GM12892 (cell line): Measurements from ENCODE around the gene TMCO1.

Experiments used
- POLR2A ChIP-seq: IDR thresholded peaks from 2 replicates; pipeline ENCODE4 v1.6.1; 2011; ENCODE audit warnings: low read depth, low read length, control low read depth
- POLR2AphosphoS5 ChIP-seq: IDR thresholded peaks from 2 replicates; pipeline ENCODE4 v1.6.1; 2011; ENCODE audit warnings: low read depth, low read length, control low read depth
- TAF1 ChIP-seq: IDR thresholded peaks from 2 replicates; pipeline ENCODE4 v1.6.1; 2011; ENCODE audit warnings: low read depth, mild to moderate bottlenecking, control low read depth, low read length, borderline replicate concordance

GRCh38 chr1:165763442-165763841 is 5.2 kb downstream of the TMCO1 start:
- TF ChIP-seq POLR2AphosphoS5 (no peak), POLR2A (no peak), TAF1 (no peak)
